Activated T-helper 17 cell treated with anti-CD3 and anti-CD28 coated beads, Interleukin-2, amount 50 U/mL, for 72 hours (primary cell): ENCODE results near the gene PPFIBP2. TPM values are rescaled to one million over a fixed set of nuclear protein-coding genes. Genes with fewer than 3 reads are reported as not detected.

Experiments used
- ATAC-seq: fragments of 150-1000 bp; cut with Tn5 transposase; replicated peaks from 2 replicates; pipeline ENCODE4 v1.10.0; 2021; ENCODE audit warnings: mild to moderate bottlenecking, moderate library complexity
- H3K27ac Mint-ChIP-seq: one replicate; pipeline ENCODE4 v1.8.0; 2022; ENCODE audit warnings: mixed read lengths
- H3K27me3 Mint-ChIP-seq: one replicate; pipeline ENCODE4 v1.8.0; 2022; ENCODE audit warnings: mixed read lengths
- H3K36me3 Mint-ChIP-seq: one replicate; pipeline ENCODE4 v1.8.0; 2022; ENCODE audit warnings: low read depth, mild to moderate bottlenecking, mixed read lengths
- H3K4me1 Mint-ChIP-seq: one replicate; pipeline ENCODE4 v1.8.0; 2022; ENCODE audit warnings: mixed read lengths
- H3K4me3 Mint-ChIP-seq: one replicate; pipeline ENCODE4 v1.8.0; 2022; ENCODE audit warnings: mild to moderate bottlenecking, mixed read lengths
- H3K9me3 Mint-ChIP-seq: one replicate; pipeline ENCODE4 v1.8.0; 2022; ENCODE audit warnings: mixed read lengths
- total RNA-seq, 2 donors: library from RNA; stranded (reverse); gene quantifications; one replicate each; pipeline ENCODE4 v1.2.3, GENCODE V29; 2022

The PPFIBP2 gene
- total RNA-seq, 2 donors from 2014 or later = 4.2 to 11.1 TPM

GRCh38 chr11:7611411-7611810 is 97.6 kb downstream of the PPFIBP2 start:
- no peak for ATAC-seq
- H3K4me3 Mint-ChIP-seq = no peak overlapping the region
- H3K27me3 Mint-ChIP-seq = no peaks in the 10 kb centered on the region
- H3K27ac Mint-ChIP-seq = no peak overlapping the region
- no peaks in the 10 kb centered on the region for H3K4me1 Mint-ChIP-seq
- peaks cover 47% of the 10 kb centered on the region for H3K36me3 Mint-ChIP-seq
- H3K9me3 Mint-ChIP-seq = no peaks in the 10 kb centered on the region

GRCh38 chr11:7612056-7612660 is 98.4 kb downstream of the PPFIBP2 start:
- H3K36me3 Mint-ChIP-seq = peaks cover 54% of the 10 kb centered on the region
- H3K9me3 Mint-ChIP-seq = no peaks in the 10 kb centered on the region
- H3K27me3 Mint-ChIP-seq = no peaks in the 10 kb centered on the region
- no peak overlapping the region for H3K4me3 Mint-ChIP-seq
- no peaks in the 10 kb centered on the region for H3K4me1 Mint-ChIP-seq
- H3K27ac Mint-ChIP-seq = no peak overlapping the region
- no peak for ATAC-seq

- no peaks in the 10 kb centered on the region for H3K27me3 Mint-ChIP-seq
- H3K4me1 Mint-ChIP-seq = no peaks in the 10 kb centered on the region
- ATAC-seq = no peak
- peaks cover 54% of the 10 kb centered on the region for H3K36me3 Mint-ChIP-seq
- no peak overlapping the region for H3K27ac Mint-ChIP-seq
- no peaks in the 10 kb centered on the region for H3K9me3 Mint-ChIP-seq
- no peak overlapping the region for H3K4me3 Mint-ChIP-seq
Observed at GRCh38 chr11:7612661-7613393, 99.0 kb downstream of the PPFIBP2 start.

GRCh38 chr11:7613394-7613720 is 99.6 kb downstream of the PPFIBP2 start:
- ATAC-seq = no peak
- H3K27ac Mint-ChIP-seq = no peak overlapping the region
- no peaks in the 10 kb centered on the region for H3K4me1 Mint-ChIP-seq
- peaks cover 54% of the 10 kb centered on the region for H3K36me3 Mint-ChIP-seq
- no peaks in the 10 kb centered on the region for H3K27me3 Mint-ChIP-seq
- no peak overlapping the region for H3K4me3 Mint-ChIP-seq
- H3K9me3 Mint-ChIP-seq = no peaks in the 10 kb centered on the region

- peaks cover 54% of the 10 kb centered on the region for H3K36me3 Mint-ChIP-seq
- H3K9me3 Mint-ChIP-seq = no peaks in the 10 kb centered on the region
- ATAC-seq = no peak
- H3K27ac Mint-ChIP-seq = no peak overlapping the region
- no peaks in the 10 kb centered on the region for H3K4me1 Mint-ChIP-seq
- H3K4me3 Mint-ChIP-seq = no peak overlapping the region
- H3K27me3 Mint-ChIP-seq = no peaks in the 10 kb centered on the region
Observed at GRCh38 chr11:7614656-7615055, 100.9 kb downstream of the PPFIBP2 start.

GRCh38 chr11:7617032-7617431 is 103.2 kb downstream of the PPFIBP2 start:
- Mint-ChIP-seq H3K4me3 (no peak overlapping the region), H3K4me1 (no peaks in the 10 kb centered on the region), H3K27me3 (no peaks in the 10 kb centered on the region), H3K9me3 (no peaks in the 10 kb centered on the region), H3K36me3 (peaks cover 39% of the 10 kb centered on the region), H3K27ac (no peak overlapping the region)
- no peak for ATAC-seq

- H3K4me1 Mint-ChIP-seq = no peaks in the 10 kb centered on the region
- no peak for ATAC-seq
- H3K9me3 Mint-ChIP-seq = no peaks in the 10 kb centered on the region
- H3K36me3 Mint-ChIP-seq = peaks cover 17% of the 10 kb centered on the region
- no peak overlapping the region for H3K27ac Mint-ChIP-seq
- no peaks in the 10 kb centered on the region for H3K27me3 Mint-ChIP-seq
- no peak overlapping the region for H3K4me3 Mint-ChIP-seq
Observed at GRCh38 chr11:7619322-7619721, 105.5 kb downstream of the PPFIBP2 start.

GRCh38 chr11:7621090-7621489 is 107.3 kb downstream of the PPFIBP2 start:
- no peaks in the 10 kb centered on the region for H3K4me1 Mint-ChIP-seq

GRCh38 chr11:7621554-7621953 is 107.8 kb downstream of the PPFIBP2 start:
- Mint-ChIP-seq H3K4me3 (no peak overlapping the region), H3K27ac (no peak overlapping the region), H3K4me1 (no peaks in the 10 kb centered on the region), H3K9me3 (no peaks in the 10 kb centered on the region), H3K27me3 (no peaks in the 10 kb centered on the region), H3K36me3 (peaks cover 12% of the 10 kb centered on the region)
- ATAC-seq = no peak

More at GRCh38 chr11:7621090-7621489, 107.3 kb downstream of the PPFIBP2 start:
- no peak overlapping the region for H3K4me3 Mint-ChIP-seq
- H3K27ac Mint-ChIP-seq = no peak overlapping the region
- peaks cover 16% of the 10 kb centered on the region for H3K36me3 Mint-ChIP-seq
- H3K9me3 Mint-ChIP-seq = no peaks in the 10 kb centered on the region
- H3K27me3 Mint-ChIP-seq = no peaks in the 10 kb centered on the region
- ATAC-seq = no peak

- H3K27me3 Mint-ChIP-seq = no peaks in the 10 kb centered on the region
- H3K9me3 Mint-ChIP-seq = no peaks in the 10 kb centered on the region
- H3K27ac Mint-ChIP-seq = no peak overlapping the region
- no peaks in the 10 kb centered on the region for H3K4me1 Mint-ChIP-seq
- H3K4me3 Mint-ChIP-seq = no peak overlapping the region
- ATAC-seq = no peak
- H3K36me3 Mint-ChIP-seq = peaks cover 7% of the 10 kb centered on the region
Observed at GRCh38 chr11:7622721-7623120, 108.9 kb downstream of the PPFIBP2 start.

GRCh38 chr11:7628660-7629059 is 114.9 kb downstream of the PPFIBP2 start:
- Mint-ChIP-seq H3K4me3 (no peak overlapping the region), H3K9me3 (no peaks in the 10 kb centered on the region), H3K36me3 (peaks cover 42% of the 10 kb centered on the region), H3K27ac (no peak overlapping the region), H3K4me1 (no peaks in the 10 kb centered on the region), H3K27me3 (no peaks in the 10 kb centered on the region)
- ATAC-seq = no peak

GRCh38 chr11:7630002-7630401 is 116.2 kb downstream of the PPFIBP2 start:
- no peak for ATAC-seq
- Mint-ChIP-seq H3K36me3 (peaks cover 56% of the 10 kb centered on the region), H3K9me3 (no peaks in the 10 kb centered on the region), H3K4me1 (no peaks in the 10 kb centered on the region), H3K4me3 (no peak overlapping the region), H3K27me3 (no peaks in the 10 kb centered on the region), H3K27ac (no peak overlapping the region)

GRCh38 chr11:7632211-7632610 is 118.4 kb downstream of the PPFIBP2 start:
- Mint-ChIP-seq H3K36me3 (peaks cover 73% of the 10 kb centered on the region), H3K27me3 (no peaks in the 10 kb centered on the region), H3K27ac (no peak overlapping the region), H3K4me3 (no peak overlapping the region), H3K4me1 (no peaks in the 10 kb centered on the region), H3K9me3 (no peaks in the 10 kb centered on the region)
- no peak for ATAC-seq

GRCh38 chr11:7635137-7635536 is 121.3 kb downstream of the PPFIBP2 start:
- no peaks in the 10 kb centered on the region for H3K4me1 Mint-ChIP-seq
- H3K36me3 Mint-ChIP-seq = peaks cover 63% of the 10 kb centered on the region
- ATAC-seq = no peak
- no peaks in the 10 kb centered on the region for H3K27me3 Mint-ChIP-seq
- H3K4me3 Mint-ChIP-seq = no peak overlapping the region
- no peak overlapping the region for H3K27ac Mint-ChIP-seq
- H3K9me3 Mint-ChIP-seq = no peaks in the 10 kb centered on the region

- no peaks in the 10 kb centered on the region for H3K9me3 Mint-ChIP-seq
- no peak for ATAC-seq
- no peaks in the 10 kb centered on the region for H3K4me1 Mint-ChIP-seq
- H3K36me3 Mint-ChIP-seq = peaks cover 63% of the 10 kb centered on the region
- no peak overlapping the region for H3K4me3 Mint-ChIP-seq
- no peak overlapping the region for H3K27ac Mint-ChIP-seq
- no peaks in the 10 kb centered on the region for H3K27me3 Mint-ChIP-seq
Observed at GRCh38 chr11:7635708-7636107, 121.9 kb downstream of the PPFIBP2 start.
